Loucy (cell line): ENCODE measurements around the gene TMPRSS6.

Experiments
- EZH2phosphoT487 ChIP-seq: fragments of 200-600 bp; IDR thresholded peaks from 2 replicates; pipeline ENCODE4 v1.6.1; 2018; ENCODE audit warnings: antibody characterized with exemption, mild to moderate bottlenecking, moderate library complexity, borderline replicate concordance
- TF ChIP-seq, protein P1 (sequence below): fragments of 200-600 bp; sonication (generic); conservative IDR thresholded peaks from 2 replicates; pipeline ENCODE4 v1.5.1; 2014; ENCODE audit warnings: mild to moderate bottlenecking, antibody characterized with exemption, low read length

DNA sequence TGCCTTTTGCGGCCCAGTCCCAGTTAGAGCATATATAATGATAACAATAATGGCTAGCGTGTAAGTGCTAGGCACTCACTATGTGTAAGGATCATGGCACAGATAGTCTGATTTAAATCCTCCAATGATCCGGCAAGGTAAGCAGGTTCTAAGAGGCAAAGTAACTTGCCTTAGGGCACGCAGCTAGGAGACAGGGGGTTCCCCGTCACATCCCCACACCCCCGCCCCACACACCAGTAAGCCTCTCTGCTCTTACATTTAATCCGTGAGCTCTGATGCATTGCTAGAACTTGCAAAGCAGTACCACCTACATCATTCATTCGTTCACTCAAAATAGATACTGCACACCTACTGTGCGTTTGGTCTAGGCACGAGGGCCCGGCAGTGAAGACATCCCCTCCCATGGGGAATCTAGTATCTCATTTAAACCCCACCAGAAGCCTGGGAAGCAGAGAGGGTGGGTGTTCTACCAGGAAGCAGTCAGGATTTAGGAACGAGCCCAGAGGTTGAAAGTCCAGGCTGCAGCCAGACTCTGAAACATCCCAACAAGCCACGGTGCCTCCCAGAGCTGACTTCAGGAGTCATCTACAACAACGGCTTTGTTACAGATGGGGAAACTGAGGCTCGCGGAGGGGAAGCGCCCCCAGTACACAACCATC, 20.6 kb downstream of the TMPRSS6 start:
- TF ChIP-seq, protein P1, sequence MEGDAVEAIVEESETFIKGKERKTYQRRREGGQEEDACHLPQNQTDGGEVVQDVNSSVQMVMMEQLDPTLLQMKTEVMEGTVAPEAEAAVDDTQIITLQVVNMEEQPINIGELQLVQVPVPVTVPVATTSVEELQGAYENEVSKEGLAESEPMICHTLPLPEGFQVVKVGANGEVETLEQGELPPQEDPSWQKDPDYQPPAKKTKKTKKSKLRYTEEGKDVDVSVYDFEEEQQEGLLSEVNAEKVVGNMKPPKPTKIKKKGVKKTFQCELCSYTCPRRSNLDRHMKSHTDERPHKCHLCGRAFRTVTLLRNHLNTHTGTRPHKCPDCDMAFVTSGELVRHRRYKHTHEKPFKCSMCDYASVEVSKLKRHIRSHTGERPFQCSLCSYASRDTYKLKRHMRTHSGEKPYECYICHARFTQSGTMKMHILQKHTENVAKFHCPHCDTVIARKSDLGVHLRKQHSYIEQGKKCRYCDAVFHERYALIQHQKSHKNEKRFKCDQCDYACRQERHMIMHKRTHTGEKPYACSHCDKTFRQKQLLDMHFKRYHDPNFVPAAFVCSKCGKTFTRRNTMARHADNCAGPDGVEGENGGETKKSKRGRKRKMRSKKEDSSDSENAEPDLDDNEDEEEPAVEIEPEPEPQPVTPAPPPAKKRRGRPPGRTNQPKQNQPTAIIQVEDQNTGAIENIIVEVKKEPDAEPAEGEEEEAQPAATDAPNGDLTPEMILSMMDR, result no peak
- TF ChIP-seq EZH2phosphoT487, result no peak
